Activated T-cell treated with anti-CD3 and anti-CD28 coated beads for 48 hours (primary cell): Measurements from ENCODE around the gene CSF3.

Source experiments
- DNase-seq: peaks from one replicate; pipeline ENCODE4 v3.0.0-alpha.2; 2020; ENCODE audit warnings: low read depth

Gene CSF3, protein sequence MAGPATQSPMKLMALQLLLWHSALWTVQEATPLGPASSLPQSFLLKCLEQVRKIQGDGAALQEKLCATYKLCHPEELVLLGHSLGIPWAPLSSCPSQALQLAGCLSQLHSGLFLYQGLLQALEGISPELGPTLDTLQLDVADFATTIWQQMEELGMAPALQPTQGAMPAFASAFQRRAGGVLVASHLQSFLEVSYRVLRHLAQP

DNA sequence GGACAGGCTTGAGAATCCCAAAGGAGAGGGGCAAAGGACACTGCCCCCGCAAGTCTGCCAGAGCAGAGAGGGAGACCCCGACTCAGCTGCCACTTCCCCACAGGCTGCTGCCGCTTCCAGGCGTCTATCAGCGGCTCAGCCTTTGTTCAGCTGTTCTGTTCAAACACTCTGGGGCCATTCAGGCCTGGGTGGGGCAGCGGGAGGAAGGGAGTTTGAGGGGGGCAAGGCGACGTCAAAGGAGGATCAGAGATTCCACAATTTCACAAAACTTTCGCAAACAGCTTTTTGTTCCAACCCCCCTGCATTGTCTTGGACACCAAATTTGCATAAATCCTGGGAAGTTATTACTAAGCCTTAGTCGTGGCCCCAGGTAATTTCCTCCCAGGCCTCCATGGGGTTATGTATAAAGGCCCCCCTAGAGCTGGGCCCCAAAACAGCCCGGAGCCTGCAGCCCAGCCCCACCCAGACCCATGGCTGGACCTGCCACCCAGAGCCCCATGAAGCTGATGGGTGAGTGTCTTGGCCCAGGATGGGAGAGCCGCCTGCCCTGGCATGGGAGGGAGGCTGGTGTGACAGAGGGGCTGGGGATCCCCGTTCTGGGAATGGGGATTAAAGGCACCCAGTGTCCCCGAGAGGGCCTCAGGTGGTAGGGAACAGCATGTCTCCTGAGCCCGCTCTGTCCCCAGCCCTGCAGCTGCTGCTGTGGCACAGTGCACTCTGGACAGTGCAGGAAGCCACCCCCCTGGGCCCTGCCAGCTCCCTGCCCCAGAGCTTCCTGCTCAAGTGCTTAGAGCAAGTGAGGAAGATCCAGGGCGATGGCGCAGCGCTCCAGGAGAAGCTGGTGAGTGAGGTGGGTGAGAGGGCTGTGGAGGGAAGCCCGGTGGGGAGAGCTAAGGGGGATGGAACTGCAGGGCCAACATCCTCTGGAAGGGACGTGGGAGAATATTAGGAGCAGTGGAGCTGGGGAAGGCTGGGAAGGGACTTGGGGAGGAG is at the start of gene CSF3:
Gene CSF3 (plus strand): TSS at position 436 of the 993 bp plus-strand sequence. CDS start 35 bp downstream, at position 471.
- DNase-seq, result no peak

DNA sequence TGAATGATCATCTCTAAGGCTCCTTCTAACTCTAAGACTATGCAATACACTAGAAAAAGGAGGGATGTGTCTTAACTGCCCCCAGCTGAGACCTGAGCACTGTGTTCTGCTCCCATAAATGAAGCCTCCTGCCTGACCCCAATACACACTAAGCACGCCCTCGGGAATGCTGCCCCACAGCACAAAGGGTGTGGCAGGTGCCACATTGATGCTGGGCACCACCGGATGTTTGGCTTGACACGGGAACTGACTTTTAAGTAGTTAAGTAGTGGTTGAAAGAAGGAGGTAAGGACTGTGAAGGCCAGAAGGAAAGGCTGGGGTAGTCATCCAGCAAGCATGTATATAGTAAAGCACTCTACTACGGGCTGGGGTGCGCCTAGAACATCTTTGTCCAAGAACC is 48.5 kb upstream of the CSF3 start:
- DNase-seq, result no peak

DNA sequence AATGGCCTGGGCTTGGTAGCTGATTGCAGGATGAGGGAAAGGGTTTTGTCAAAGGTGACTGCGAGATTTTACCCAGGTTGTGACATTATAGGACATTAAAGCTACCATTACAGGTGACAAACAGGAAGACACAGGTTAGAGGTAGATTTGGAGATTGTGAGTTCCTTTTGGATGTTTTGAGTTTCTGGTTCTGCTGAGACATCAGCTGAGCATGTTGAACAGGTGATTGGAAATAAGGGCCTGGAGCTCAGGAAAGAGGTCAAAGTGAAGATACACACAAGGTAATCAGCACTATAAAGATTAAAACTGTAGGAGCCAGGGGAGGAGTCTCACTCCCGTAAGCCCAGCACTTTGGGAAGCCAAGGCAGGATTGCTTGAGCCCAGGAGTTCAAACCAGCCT is 46.5 kb upstream of the CSF3 start:
- DNase-seq, result no peak

DNA sequence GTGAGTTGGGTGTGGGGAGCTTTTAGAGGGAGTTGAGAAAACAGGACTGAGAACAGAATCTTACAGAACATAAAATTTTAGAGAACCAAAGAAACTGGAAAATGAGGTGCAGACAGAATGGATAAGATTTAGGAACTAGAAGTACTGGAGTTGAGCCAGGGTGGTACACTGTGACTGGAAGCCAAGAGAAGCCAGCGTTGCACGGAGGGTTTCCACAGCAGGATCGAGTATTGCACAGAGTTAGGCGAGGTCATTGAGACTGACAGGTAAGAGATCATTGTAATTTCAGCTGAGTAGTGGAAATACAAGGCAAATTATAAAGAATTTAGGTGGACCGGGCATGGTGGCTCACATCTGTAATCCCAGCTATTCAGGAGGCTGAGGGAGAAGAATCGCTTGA is 45.9 kb upstream of the CSF3 start:
- DNase-seq, result no peak

DNA sequence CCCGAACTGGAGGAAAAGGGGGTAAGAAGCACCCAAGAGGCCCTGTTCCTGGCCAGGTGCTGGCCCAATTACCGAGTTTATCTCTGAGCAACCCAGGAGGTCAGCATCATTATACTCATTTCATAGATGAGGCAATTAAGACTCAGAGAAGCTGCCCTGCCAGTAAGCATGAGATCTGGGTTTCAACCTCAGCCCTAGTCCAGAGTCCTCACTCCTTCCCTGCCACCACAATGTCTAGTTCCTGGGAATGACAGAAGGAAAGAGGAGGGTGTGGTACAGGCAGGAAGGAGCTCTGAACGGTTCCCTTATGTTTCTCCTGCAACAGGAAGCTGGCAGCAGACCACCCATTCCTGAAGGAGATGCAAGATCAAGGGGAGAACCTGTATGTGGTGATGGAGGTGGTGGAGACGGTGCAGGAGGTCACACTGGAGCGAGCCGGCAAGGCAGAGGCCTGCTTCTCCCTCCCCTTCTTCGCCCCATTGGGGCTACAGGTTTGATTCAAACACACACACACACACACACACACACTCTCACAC is 45.0 kb upstream of the CSF3 start:
- DNase-seq, result no peak

DNA sequence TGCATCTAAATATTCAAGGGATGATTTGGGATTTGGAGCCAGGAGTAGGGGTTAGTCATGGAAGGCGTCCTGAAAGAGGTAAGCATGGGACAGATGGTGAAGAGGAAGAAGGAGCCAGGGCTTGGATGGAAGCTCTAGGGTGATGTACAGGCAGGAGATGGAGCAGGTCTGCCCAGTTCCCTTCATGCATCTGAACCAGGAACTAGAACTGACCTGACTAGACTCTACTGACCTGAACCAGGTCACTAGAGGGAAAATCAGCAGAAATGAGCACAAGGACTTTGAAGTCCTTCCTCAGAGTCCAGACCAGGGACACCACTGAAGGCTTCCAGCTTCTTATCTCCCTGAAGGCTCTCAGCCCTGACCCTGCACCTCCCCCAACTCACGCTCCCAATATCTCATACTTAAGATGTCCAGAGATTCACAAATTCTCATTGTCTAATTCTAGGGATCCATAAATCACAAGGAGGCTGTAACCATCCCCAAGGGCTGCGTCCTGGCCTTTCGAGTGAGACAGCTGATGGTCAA is 44.1 kb upstream of the CSF3 start:
- no peak for DNase-seq

DNA sequence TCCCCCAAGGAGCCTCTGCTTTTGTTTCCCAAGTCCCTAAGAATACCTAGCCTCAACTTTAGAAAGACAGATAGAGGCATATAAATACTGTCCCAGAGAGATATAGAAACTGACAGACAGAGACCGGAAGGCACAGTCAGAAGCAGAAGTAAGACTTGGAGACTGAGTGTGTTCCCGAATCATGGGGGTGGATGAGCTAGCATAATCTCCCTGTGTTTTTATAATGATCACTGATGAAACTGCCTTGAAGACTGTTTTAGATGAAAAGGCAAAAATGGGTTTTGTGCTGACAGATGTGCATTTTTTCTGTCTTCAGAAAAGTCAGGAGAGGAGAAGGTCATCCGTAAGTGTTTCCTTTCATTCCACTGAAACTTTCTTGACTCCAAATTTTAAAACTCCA is 43.0 kb upstream of the CSF3 start:
- no peak for DNase-seq

DNA sequence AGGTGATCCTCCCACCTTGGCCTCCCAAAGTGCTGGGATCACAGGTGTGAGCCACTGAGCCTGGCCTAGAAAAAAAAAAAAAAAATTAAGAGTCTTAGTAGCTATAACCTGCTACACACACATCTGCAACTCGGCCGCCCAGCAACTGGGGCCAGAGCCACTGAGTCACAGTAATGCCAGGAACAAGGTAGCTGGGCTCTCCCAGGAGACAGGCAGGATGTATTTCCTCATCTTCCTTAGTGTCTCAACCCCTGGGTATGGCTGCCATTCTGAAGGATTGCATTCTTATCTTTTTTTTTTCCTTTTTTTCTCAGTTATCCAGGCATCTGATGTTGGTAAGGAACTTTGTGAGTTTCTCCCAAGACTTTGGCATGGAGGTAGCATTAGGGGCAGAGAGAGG is 41.7 kb upstream of the CSF3 start:
- DNase-seq, result no peak

DNA sequence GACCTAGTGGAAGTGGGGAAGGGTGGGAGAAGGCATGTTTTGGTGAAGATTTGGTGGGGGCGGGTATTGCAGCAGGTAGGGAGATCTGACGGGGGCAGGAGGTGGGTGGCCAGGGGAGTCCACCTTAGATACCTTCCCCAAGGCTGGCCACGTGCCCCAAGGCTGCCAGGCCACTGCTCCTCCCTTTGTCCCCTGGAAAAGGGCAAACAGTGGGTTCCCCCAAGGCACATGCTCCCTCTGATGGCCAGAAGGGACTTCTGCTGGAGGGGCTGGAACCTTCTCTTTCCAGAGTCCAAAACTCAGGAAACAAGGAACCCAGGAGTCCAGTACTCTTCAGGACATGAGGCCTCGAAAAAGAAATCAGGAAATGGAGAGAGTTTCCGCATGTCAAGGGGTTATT is 40.8 kb upstream of the CSF3 start:
- DNase-seq, result no peak

DNA sequence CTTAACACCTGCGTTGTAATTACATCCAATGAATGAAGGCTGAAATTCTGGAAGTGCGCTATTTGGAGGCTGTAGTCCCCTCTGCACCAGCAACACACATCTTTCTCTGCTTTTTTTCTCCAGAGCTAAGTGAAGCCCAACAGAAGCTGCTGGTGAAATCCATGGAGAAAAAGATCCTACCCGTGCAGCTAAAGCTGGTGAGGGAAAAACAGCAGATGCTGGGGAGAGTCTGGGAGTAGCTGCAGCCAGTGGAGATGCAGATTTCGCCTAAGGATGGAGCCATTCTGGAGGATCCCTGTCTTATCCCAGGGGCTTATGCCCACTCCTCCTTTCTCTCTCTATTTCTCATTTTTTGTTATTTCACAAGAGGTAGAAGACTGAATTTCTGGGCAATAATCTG is 39.4 kb upstream of the CSF3 start:
- DNase-seq, result no peak

DNA sequence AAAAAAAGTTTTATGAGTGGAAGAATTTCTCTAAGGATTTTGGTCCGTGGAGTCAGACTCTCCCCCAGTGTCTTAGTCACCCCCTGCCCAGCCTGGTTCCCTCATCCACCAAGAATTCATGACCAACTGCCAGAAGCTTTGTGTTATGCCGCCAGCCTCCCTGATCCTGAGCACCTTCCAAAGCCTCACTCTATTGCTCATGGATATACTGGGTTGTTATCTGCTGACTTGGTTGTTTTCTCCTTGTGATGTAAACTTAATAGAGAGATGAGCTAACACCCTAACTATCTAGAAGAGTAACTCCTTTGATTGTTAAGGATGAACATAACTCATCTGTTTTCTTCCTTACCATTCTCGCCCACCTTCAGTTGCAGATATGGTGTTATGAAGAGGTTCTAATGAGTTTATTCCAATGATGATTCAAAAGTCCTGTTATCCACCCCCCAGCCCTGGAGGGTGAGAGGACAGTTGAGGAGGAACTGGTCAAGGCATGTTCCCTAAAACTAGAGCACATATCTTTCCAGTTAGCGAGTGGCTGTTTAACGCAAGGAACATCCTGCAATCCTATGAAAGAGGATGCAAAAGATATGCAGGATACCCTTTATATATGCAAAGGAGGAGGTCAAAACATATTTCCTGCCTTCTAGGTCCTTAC is 36.1 kb upstream of the CSF3 start:
- DNase-seq, result no peak

DNA sequence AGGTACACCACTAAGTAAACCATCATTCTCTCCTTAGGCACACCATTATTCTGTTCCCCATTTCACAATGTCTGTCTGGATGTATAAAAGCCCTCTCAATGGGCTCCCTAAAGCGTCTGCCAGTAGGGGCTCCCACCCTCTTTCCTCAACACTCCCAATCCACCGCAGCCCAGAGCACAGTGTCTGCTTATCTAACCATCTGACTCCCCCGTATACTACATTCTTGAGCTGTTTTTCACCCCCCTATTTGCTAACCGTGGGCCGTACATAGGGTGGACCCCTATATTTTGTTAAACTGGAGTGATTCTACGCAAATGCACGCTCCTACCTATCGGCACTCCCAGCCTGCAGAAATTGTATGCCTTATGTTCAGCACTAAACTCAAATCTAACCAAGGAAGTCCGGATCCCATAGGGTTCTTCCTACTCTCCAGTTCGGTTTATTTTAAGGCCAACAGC is 35.3 kb upstream of the CSF3 start:
- no peak for DNase-seq

DNA sequence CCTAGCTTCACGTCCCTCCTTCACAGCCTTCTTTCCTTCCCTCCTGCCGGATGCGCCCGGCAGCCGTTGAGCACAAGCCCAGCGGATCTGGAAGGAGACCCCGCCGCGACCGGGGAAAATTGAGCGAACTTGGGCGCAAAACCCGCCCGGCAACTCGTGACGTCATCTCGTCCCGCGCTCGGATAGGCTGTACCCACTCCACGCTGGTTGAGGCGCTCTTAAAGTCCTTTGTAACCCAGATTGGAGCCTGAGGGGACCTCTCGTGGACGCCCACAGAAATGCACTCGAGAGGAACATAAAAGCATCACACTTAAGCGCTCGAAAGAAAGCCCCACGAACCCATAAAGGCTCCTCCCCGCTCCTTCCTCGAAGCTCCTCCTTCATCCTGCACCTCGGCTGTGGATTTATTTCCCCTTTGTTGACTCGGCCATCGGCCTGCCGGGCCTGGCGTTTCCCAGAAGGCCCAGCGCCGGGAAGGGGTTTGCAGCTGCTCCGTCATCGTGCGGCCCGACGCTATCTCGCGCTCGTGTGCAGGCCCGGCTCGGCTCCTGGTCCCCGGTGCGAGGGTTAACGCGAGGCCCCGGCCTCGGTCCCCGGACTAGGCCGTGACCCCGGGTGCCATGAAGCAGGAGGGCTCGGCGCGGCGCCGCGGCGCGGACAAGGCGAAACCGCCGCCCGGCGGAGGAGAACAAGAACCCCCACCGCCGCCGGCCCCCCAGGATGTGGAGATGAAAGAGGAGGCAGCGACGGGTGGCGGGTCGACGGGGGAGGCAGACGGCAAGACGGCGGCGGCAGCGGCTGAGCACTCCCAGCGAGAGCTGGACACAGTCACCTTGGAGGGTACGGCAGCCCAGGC is 34.7 kb upstream of the CSF3 start, which contains the start of gene PSMD3:
Gene PSMD3 (plus strand): TSS at position 457 of the 856 bp plus-strand sequence. CDS start 164 bp downstream, at position 621.
- peak; percentile 92 for DNase-seq

DNA sequence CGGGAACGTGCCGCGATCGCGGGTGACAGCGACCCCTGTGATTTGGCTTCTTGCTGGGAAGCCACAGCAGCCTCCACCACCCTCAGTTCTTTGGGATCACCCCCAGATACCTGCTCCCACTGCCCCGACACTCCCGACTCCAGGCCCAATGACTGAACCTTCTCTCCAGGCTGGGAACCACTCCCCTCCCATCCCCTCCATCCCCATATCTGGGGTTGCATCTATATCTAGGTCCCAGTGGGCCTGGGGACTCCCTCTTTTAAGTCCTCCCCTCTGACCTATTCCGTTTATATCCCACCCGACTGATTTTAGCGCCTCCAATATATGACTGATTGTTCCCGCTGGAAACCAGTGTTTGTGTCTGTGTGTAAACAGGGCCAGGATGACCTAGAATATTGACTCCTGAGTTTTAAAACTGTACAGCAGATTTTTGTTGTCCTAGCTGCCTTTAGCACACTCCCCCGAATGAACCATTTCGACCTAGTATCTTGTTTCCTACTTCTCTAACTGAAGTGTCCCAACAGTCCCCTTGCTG is 34.0 kb upstream of the CSF3 start:
- no peak for DNase-seq

DNA sequence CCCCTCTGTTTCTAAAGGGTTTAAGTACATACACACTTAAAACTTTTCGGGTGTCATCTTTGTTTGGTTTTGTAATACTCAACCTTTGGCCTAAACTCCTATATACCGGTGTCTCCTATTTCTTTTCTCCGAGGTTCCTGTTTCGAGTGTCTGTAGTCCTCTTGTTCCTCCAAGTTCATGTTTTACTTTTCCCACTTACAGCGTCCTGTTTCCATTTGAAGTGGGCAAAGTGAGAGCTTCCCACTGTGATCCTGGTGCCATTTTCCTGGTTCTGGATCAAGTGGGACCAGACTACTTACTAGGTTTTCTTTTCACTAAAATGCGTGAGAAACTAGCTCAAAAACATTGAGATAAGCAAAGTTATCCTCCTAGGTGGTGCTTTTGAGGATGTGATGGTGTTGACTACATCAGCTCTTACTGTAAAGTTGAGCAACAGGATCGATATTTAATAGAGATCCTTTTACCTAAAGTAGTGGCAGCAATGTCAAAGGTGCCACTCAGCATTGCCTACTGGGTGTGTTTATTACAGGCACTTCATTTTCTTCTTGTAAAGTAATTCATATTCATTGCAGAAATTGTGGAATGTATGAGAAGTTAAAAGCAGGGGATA is 33.4 kb upstream of the CSF3 start:
- no peak for DNase-seq

DNA sequence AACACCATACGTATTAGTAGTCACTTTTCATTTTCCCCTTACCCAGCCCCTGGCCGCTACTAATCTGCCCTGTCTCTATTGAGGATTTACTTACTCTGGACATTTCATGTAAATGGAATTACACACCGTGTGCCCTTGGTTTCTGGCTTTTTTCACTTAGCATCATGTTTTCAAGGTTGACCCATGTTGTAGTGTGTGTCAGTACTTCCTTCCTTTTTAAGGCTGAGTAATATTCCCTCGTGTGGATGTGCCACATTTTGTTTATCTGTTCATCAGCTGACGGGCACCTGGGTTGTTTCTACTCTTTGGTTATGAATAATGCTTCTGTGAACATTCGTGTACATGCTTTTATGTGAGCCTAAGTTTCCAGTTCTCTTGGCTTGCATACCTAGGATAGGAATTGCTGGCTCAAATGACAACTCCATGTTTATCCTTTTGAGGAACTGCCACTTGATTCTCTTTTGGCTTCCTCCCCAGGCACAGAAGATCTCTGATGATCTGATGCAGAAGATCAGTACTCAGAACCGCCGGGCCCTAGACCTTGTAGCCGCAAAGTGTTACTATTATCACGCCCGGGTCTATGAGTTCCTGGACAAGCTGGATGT is 26.9 kb upstream of the CSF3 start:
- DNase-seq, result no peak

DNA sequence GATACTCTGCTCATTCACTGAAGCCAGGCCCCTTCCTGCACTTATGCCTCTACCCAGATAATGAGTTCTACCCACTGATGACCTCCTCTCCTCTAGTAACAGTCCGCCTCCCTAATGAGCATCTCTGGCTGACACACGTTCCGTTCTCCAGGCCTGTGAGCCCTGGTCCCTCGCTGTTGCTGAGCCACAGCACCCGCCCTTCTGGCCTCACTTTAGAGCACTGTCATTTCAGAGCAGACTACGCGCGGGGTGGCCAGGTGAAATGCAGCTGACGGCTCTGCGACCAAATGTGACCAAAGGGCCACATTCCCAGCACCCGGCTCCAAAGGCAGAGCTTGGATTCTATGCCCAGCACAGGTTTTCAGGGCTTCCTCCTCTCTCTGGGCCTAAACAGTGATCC is 20.8 kb upstream of the CSF3 start:
- DNase-seq, result no peak

DNA sequence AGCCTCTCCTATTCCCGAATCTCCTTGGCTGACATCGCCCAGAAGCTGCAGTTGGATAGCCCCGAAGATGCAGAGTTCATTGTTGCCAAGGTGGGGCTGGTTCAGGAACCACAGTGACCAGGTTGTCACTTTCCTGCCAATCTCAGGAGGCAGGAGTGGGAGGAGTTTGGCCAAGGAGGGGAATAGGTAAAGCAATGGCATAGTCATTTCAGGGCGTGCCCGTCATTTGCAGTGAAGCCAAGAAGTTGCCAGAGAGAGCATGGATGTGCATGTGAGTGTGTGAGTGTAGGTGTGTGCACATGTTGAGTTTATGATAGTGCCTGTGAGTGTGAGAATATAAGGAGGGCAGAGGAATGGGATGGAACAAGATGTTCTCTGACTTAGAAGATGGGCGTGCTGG is 19.8 kb upstream of the CSF3 start:
- DNase-seq, result no peak

DNA sequence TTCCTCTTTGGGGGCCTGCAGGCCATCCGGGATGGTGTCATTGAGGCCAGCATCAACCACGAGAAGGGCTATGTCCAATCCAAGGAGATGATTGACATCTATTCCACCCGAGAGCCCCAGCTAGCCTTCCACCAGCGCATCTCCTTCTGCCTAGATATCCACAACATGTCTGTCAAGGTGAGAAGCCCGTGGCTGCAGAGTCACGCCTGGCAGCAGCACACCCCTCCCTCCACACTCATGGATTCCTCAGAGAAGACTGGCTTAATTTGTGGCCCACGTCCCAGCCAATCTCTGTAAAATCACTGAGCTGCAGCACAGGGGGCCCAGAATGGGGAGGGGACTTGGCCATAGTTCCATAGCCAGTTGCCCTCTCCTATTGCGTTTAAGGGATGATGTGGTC is 19.1 kb upstream of the CSF3 start:
- no peak for DNase-seq

DNA sequence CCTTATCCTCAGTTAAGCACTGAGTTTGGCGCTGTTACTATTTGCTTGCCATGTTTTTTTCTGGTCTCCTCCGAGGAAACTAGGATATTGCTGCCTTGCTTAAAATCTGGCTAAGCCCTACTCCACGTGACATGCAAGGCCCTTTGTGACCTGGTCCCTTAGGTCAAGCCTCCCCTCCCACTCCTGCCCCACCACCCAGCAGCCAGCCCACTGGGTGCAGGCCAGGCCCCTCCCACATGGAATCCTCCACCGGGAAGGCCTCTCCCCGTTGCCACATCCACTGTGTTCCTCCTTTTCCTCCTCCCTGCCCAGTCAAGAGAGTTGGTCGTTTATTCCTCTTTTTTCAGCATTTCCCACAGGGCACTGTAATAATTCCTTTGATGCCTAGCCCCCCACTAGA is 18.4 kb upstream of the CSF3 start:
- DNase-seq, result no peak
